GM19452 (cell line): ENCODE data around the gene ZNF567.
"Not testable (repeated sequence)": the region's sequence is repeated elsewhere in the genome, so short reads cannot be mapped to it uniquely, and the experiment has no call there.

Experiments
- ATAC-seq: cut with Tn5 transposase; IDR thresholded peaks from one replicate; pipeline ENCODE4 v1.9.1; 2021; ENCODE audit not compliant: unreplicated experiment

The ZNF567 gene

GRCh38 chr19:36687214-36688056, at the start of gene ZNF567:
Gene ZNF567, plus strand, starts transcription at chr19:36687612. Its CDS starts 7,256 bp downstream, at chr19:36694868.
- ATAC-seq: peak; percentile 83

GRCh38 chr19:36638862-36639510, 48.4 kb upstream of the ZNF567 start:
- ATAC-seq: no peak

DNA sequence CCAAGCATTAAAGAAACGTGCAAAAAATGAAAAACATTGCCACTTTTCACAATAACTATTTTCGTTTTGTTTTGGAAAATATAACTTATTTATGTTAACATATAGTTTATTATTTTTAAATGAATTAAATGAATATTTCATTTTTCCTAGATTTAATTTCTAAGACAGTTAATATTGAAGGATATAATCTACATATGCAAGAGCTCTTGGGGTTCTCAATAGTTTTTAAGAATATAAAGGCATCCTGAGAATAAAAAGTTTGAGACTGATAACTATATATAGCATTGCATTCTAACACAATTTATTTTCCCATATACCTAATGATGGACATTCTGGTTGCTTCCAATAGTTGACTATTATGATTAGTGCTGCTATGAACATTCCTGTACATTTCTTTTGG, 40.7 kb upstream of the ZNF567 start:
- no peak for ATAC-seq

DNA sequence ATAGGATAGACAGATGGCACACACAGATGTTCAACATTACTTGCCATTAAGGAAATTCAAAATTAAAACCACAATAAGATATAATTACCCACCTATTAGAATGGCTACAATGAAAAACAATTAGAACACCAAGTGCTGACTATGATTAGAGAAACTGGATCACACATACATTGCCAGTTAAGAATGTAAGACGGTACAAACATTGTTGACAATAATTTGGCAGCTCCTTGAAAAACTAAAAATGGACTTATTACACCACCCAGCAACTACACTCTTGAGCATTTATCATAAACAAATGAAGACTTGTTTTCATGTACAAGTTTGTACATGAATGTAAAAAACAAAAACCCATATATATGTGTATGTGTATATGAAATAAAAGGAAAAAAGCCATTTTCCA, 34.5 kb upstream of the ZNF567 start:
- no peak for ATAC-seq

GRCh38 chr19:36665832-36666231, 21.6 kb upstream of the ZNF567 start:
- ATAC-seq: no peak

DNA sequence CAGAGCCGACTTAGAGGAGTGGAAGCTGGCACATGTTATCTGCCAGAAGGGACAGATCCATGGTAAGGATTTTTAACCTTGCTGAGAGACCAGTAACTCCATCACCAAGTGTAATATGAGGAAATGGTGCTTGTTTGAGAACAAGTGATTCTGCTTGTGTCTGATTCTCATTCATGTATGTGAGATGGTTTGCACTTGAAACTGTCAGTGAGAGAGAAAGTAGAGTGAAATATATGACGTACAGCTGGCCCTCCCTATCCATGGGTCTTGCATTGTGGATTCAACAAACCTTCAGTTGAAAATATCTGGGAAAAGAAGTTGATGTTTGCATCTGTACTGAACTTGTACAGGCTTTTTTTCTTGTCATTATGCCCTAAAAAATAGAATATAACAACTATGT, 18.8 kb upstream of the ZNF567 start:
- no peak for ATAC-seq

DNA sequence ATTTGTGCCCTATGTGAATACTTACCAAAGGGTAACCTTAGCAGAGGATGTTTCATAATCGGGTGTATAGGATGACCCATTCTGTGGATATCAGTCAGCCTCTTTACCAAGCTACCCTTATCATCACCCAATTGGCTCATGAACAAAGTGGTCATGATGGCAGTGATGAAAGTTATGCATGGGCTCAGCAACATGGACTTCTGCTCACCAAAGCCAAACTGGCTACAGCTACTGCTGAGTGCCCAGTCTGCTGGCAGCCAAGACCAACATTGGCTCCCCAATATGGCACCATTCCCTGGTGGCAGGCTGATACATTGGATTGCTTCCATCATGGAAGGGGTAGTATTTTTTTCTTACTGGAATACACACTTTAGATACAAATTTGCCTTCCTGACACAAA, 15.0 kb upstream of the ZNF567 start:
- ATAC-seq: no peak

DNA sequence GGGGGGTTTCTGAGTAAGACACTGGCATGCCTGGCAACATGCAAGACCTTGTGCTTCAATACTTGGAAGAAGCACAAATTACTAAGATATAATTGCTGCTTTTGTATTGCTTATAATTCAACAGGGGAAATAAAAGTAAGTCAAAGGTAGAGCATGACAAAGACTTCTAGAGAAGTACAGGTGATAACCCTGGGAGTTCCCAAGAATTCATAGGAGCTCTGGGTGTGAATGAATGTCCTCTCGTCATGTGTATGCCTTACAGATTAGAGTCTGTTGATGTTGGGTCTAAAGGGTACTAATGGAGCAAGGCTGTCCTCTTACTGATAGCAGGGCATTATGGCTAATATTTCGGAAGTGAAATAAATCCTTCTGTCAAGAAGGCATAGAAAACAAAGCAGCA, 13.2 kb upstream of the ZNF567 start:
- no peak for ATAC-seq

GRCh38 chr19:36679455-36679854, 8.0 kb upstream of the ZNF567 start:
- no peak for ATAC-seq

DNA sequence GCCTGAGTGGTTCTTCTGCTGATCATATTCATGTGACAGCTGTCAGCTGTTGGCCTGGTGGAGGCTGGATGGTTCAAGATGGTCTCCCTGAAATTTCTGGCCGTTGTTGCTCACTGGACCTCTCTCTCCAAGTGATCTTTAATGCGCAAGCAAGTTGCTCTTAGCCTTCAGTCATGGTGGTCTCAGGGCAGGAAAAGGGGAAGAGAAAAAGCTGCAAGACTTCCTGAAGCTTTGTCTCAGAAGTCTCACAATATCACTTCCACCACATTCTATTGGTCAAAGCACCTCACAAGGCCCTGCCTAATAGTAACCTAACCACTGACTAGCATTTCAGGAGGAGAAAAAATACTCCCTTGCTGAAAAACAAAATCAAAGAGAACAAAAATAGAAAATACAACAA, 1.6 kb upstream of the ZNF567 start:
- ATAC-seq: no peak

DNA sequence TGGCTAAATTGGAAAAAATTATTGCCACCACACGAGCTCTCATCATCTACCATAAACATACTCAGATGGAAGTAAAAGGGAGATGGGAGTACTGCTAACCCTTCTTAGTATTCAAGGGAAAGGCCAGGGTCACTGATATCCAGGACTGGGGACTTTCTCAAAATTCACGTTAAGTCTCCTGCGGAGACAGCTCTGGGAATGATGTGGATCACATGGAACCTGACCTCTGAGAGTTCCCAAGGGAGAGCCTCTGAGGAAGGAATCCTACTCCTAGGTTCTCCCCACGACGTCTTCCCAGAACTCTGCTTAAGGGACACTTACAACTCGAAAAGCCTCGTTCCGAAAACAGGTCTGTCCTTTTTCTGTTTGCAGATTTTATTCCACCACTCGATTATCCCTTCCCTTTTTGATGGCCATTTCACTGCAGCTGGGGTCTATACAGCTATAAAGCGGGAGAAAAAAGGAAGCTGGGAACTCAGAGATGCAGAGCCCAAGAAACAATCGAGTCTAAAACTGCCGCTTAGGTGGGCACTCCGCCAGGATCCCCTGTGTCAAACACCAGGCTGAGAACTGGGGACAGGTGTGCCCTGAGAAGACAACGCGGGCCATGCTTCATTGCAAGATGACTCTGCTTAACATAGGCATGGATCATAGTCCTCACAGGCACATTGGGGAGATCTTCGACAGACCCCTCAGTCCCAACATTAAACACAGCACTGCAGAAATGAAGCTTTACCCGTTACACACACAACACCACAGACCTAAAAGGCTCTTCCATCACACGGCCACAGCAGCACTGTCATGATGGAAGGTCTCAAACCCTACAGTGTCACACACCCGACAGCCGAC, 823 bp upstream of the ZNF567 start:
- ATAC-seq: peak; percentile 10

GRCh38 chr19:36688058-36688457, 646 bp downstream of the ZNF567 start:
- no peak for ATAC-seq

DNA sequence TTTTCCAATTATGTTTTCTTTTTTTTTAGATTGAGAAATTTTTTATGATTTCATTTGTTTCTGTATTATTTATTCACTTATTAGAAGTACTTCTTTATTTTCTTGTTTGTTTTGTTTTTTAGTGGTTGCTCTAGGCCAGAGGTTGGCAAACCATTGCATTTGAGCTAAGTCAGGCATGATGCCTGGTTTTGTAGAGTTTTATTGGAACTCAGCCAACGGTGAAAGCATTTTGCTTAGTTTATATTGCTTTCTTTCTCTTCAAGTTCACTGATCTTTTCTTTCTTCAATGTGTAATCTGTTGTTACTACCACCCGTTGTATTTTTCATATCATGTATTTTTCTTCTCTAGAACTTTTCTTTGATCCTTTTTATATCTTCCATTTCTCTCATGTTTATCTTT, 19.7 kb downstream of the ZNF567 start:
- no peak for ATAC-seq

DNA sequence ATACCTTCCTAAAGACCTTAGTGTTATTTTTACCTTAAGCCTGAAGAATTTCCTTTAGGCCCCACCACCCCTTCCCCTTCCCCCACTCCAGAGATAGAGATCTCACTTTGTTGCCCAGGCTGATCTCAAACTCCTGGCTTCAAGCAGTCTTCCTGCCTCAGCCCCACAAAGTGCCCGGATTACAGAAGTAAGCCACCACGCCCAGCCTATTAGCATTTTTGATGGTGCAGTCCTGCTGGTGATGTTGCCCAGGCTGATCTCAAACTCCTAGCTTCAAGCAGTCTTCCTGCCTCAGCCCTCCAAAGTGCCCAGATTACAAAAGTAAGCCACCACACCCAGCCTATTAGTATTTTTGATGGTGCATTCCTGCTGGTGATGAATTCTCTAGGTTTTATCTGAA, 22.0 kb downstream of the ZNF567 start:
- no peak for ATAC-seq

- ATAC-seq: no peak
Observed at GRCh38 chr19:36719687-36720556, 32.5 kb downstream of the ZNF567 start.

GRCh38 chr19:36736166-36736565, 48.8 kb downstream of the ZNF567 start:
- not testable (repeated sequence) for ATAC-seq

- no peak for ATAC-seq
Observed at GRCh38 chr19:36745870-36746269, 58.5 kb downstream of the ZNF567 start.

DNA sequence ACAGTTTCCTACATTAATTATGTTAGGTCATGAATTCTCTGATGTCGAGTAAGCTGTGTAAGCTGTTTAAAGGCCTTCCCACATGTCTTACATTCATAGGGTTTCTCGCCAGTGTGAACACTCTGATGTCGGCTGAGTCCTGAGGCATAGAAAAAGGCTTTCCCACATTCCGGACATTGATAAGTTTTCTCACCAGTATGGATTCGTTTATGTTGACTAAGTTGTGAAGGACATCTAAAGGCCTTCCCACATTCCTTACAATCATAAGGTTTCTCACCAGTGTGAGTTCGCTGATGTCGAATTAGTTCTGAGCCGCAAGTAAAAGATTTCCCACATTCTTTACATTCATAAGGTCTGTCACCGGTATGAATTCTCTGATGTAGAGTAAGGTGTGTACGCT, 60.3 kb downstream of the ZNF567 start:
- ATAC-seq: no peak

GRCh38 chr19:36748431-36749275, 61.2 kb downstream of the ZNF567 start:
- no peak for ATAC-seq

DNA sequence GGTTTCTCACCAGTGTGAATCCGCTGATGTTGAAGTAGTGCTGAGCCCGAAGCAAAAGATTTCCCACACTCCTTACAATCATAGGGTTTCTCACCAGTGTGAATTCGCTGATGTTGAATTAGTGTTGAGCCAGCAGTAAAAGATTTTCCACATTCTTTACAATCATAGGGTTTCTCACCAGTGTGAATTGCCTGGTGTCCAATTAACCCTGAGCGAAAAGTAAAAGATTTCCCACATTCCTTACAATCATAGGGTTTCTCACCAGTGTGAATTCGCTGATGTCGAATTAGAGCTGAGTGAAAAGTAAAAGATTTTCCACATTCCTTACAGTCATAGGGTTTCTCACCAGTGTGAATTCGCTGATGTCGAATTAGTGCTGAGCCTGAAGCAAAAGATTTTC, 62.2 kb downstream of the ZNF567 start:
- ATAC-seq: not testable (repeated sequence)
